Neuronal stem cell (in vitro differentiated cells): ENCODE data around the gene CHGA.

Experiments used
- DNase-seq: peaks from one replicate; pipeline ENCODE4 v3.0.0-alpha.2; 2013; ENCODE audit warnings: low spot score
- H2AFZ ChIP-seq: one replicate; pipeline ENCODE4 v1.6.1; 2013; ENCODE audit warnings: mild to moderate bottlenecking, low read length, inconsistent platforms
- H2AK5ac ChIP-seq: 2 replicates; pipeline ENCODE4 v1.6.1; 2013; ENCODE audit warnings: low read depth, mild to moderate bottlenecking, inconsistent platforms, low read length, moderate library complexity, mixed read lengths
- H2BK120ac ChIP-seq: 2 replicates; pipeline ENCODE4 v1.6.1; 2013; ENCODE audit warnings: low read depth, mild to moderate bottlenecking, inconsistent platforms, low read length, moderate library complexity, mixed read lengths
- H2BK12ac ChIP-seq: one replicate; pipeline ENCODE4 v1.6.1; 2013; ENCODE audit warnings: low read length, inconsistent platforms
- H2BK15ac ChIP-seq: 2 replicates; pipeline ENCODE4 v1.6.1; 2013; ENCODE audit warnings: mild to moderate bottlenecking, low read length, inconsistent platforms, mixed read lengths
- H2BK5ac ChIP-seq: one replicate; pipeline ENCODE4 v1.6.1; 2013; ENCODE audit warnings: inconsistent platforms, mild to moderate bottlenecking, low read length, moderate library complexity
- H3K14ac ChIP-seq: one replicate; pipeline ENCODE4 v1.6.1; 2013; ENCODE audit warnings: low read length, inconsistent platforms
- H3K18ac ChIP-seq: 2 replicates; pipeline ENCODE4 v1.6.1; 2013; ENCODE audit warnings: low read length, inconsistent platforms
- H3K23ac ChIP-seq: 2 replicates; pipeline ENCODE4 v1.6.1; 2013; ENCODE audit warnings: low read depth, mild to moderate bottlenecking, mixed read lengths, low read length, inconsistent platforms; ENCODE audit not compliant: poor library complexity
- H3K27ac ChIP-seq: replicated peaks from 3 replicates; pipeline ENCODE4 v1.5.1; 2013; ENCODE audit warnings: low read length, inconsistent platforms
- H3K27me3 ChIP-seq, 3 experiments: 2 replicates each; pipeline ENCODE4 v1.6.1; 2013; ENCODE audit warnings: low read length in 3 of 3, mild to moderate bottlenecking in 2 of 3, inconsistent platforms in 1 of 3, low read depth in 1 of 3, mixed read lengths in 1 of 3, moderate library complexity in 1 of 3; ENCODE audit not compliant: control insufficient read depth in 3 of 3, insufficient read depth in 3 of 3
- H3K36me3 ChIP-seq, 2 donors: replicated peaks in 1 of 2; 2 replicates each; pipeline ENCODE4 v1.6.1; 2013; ENCODE audit warnings: low read length in 2 of 2; ENCODE audit not compliant: control insufficient read depth in 2 of 2, insufficient read depth in 2 of 2
- H3K4ac ChIP-seq: 2 replicates; pipeline ENCODE4 v1.6.1; 2013; ENCODE audit warnings: inconsistent platforms, mild to moderate bottlenecking, low read length, moderate library complexity
- H3K4me1 ChIP-seq, 2 donors: 1 replicate in 1 of 2; 2 replicates in 1 of 2; pipeline ENCODE4 v1.6.1; 2013; ENCODE audit warnings: low read length in 2 of 2, low read depth in 1 of 2; ENCODE audit not compliant: control insufficient read depth in 2 of 2, insufficient read depth in 1 of 2
- H3K4me2 ChIP-seq: one replicate; pipeline ENCODE4 v1.6.1; 2013; ENCODE audit warnings: mild to moderate bottlenecking, low read length, inconsistent platforms; ENCODE audit not compliant: insufficient read depth, poor library complexity, severe bottlenecking
- H3K4me3 ChIP-seq, 2 donors: 2 replicates each; pipeline ENCODE4 v1.5.1; 2013; ENCODE audit warnings: low read length in 2 of 2, mild to moderate bottlenecking in 2 of 2, inconsistent platforms in 1 of 2, moderate library complexity in 1 of 2
- H3K79me1 ChIP-seq: one replicate; pipeline ENCODE4 v1.6.1; 2013; ENCODE audit warnings: low read depth, mild to moderate bottlenecking, inconsistent platforms, low read length, moderate library complexity
- H3K9ac ChIP-seq: one replicate; pipeline ENCODE4 v1.6.1; 2013; ENCODE audit warnings: mild to moderate bottlenecking, low read depth, low read length, inconsistent platforms; ENCODE audit not compliant: poor library complexity
- H3K9me3 ChIP-seq, 2 donors: replicated peaks in 1 of 2; 2 replicates each; pipeline versions ENCODE3 to v1.6.1; 2013; ENCODE audit warnings: low read length in 2 of 2, mild to moderate bottlenecking in 2 of 2, inconsistent platforms in 1 of 2, low read depth in 1 of 2, mixed read lengths in 1 of 2, moderate library complexity in 1 of 2; ENCODE audit not compliant: control insufficient read depth in 2 of 2, insufficient read depth in 1 of 2
- H4K8ac ChIP-seq: one replicate; pipeline ENCODE4 v1.6.1; 2013; ENCODE audit warnings: low read depth, mild to moderate bottlenecking, inconsistent platforms, low read length, moderate library complexity
- H4K91ac ChIP-seq: one replicate; pipeline ENCODE4 v1.6.1; 2013; ENCODE audit warnings: low read length, low read depth, mild to moderate bottlenecking, inconsistent platforms; ENCODE audit not compliant: poor library complexity
- WGBS, 2 donors: extraction: QIAGEN DNeasy Blood & Tissue Kit; methylation state at CpG; one replicate each; pipeline ENCODE4 v1.1.7; 2013; ENCODE audit warnings: missing lambda C conversion rate in 2 of 2, mixed read lengths in 1 of 2; ENCODE audit not compliant: insufficient read length in 2 of 2, insufficient replicate concordance in 1 of 2; ENCODE audit errors: extremely low coverage in 2 of 2; 5-methylcytosine and 5-hydroxymethylcytosine counted together

CHGA gene

DNA sequence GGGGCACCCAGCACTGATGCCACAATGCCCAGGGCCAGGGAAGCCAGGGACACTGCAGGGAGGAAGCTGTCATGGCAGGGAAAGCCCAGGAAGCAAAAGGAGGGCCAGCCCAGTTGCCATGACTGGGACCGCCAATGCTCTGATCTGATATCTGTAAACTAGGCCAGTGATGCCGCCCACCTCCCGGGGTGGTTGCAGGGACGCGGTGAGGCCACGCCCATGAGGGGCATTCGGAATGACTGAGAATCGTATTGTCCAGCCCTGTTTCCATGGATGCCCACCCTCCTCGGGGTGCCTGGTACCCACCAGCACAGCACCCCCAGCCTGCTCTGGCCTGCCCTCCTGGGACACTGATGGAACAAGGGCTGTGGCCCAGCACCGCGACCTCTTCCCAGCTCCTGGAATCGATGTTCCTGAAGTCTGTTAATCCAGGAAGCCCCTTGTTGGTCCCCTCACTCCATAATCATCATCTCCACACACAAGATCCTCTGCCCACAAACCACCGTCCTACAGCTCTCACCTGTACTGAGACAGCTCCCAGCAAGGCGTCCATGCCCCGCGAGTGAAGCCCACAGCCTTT lies 48.7 kb downstream of the CHGA start:
- Histone ChIP-seq H2AFZ (no peak overlapping the region), H3K14ac (no peak overlapping the region), H3K79me1 (peaks cover 2% of the 10 kb centered on the region), H2BK15ac (no peak overlapping the region), H4K91ac (no peak overlapping the region), H3K9me3 (peaks cover 0 to 7% of the 10 kb centered on the region in 2 donors), H3K4me2 (no peak overlapping the region), H2BK120ac (no peak overlapping the region), H2BK5ac (no peak overlapping the region), H3K18ac (no peak overlapping the region), H3K9ac (peak overlapping the region; percentile 36), H3K4me1 (no peaks in the 10 kb centered on the region), H3K4me3 (peak overlapping the region in 1 of 2 donors; percentile 53), H2BK12ac (no peak overlapping the region), H3K36me3 (no peaks in the 10 kb centered on the region), H4K8ac (no peak overlapping the region), H3K23ac (no peak overlapping the region), H3K27me3 (no peaks in the 10 kb centered on the region), H3K27ac (no peak overlapping the region), H2AK5ac (no peak overlapping the region), H3K4ac (no peak overlapping the region)
- DNase-seq: no peak
- WGBS, 2 donors: no CpG with 5 or more reads among the region's 16 CpGs

DNA sequence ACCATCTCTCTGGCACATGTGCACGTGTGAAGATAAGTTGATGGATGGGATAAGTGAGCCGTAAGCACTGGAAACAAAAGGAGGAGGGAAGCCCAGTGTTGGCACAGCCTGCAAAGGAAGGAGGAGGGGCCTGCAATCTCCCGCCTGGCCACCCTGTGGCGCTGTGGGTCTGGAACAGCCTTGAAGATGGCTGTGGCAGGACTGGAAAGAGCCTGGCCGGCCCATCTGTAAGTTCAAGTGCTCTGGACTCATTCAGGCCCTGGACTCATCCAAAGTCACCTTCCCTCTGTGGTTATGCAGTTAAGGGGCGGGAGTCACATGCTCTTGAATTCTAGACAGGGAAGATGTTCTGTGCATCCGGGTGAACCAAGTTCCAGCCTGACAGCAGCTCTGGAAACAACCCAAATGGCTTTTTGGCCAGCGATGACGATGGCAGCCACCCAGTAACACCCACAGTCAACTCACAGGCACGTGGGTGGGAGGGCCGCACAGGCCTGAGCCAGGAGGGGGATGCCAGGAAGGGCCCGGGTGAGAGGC lies 50.4 kb downstream of the CHGA start:
- Histone ChIP-seq H3K23ac (no peak overlapping the region), H2BK15ac (no peak overlapping the region), H3K4me3 (no peak overlapping the region), H3K4me1 (no peaks in the 10 kb centered on the region), H4K91ac (no peak overlapping the region), H3K14ac (no peak overlapping the region), H4K8ac (no peak overlapping the region), H2BK120ac (no peak overlapping the region), H3K4me2 (no peak overlapping the region), H2BK12ac (no peak overlapping the region), H3K79me1 (peaks cover 2% of the 10 kb centered on the region), H3K27ac (no peak overlapping the region), H3K9me3 (peaks cover 0 to 16% of the 10 kb centered on the region in 2 donors), H3K4ac (no peak overlapping the region), H3K9ac (no peak overlapping the region), H2AK5ac (peak overlapping the region; percentile 25), H3K18ac (no peak overlapping the region), H3K27me3 (no peaks in the 10 kb centered on the region), H2BK5ac (no peak overlapping the region), H2AFZ (no peak overlapping the region), H3K36me3 (no peaks in the 10 kb centered on the region)
- whole genome bisulfite sequencing, 2 donors: no CpG with 5 or more reads among the region's 12 CpGs
- peak; percentile 32 for DNase-seq

DNA sequence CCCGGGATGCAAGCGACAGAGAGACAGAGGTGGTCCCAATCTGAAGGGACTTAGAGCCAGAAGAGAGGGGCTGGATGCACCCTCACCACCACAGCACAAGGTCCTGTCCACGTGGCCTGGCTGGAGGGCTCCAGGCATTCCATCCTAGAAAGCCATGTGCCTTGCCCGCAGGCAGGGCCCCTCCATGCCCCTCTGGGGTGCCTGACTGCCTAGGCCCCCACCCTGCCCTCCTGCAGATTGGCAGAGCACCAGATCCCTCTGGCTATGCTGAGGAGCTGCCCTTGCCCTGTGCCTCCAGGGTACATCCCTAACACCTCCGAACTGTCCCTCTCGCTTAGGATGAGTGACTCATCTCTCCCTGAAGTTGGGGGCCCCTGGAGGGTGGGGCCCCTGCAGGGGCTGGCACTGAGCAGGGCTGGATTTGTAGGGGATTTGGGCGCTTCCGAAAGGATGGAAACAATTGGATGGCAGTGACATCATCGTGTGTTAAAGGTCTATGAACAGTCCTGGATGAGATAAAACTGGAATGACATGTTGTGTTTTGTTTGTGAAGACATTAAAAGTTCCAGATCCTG lies 50.9 kb downstream of the CHGA start:
- Histone ChIP-seq H3K4me1 (no peaks in the 10 kb centered on the region), H2BK5ac (no peak overlapping the region), H3K18ac (no peak overlapping the region), H4K8ac (no peak overlapping the region), H2AFZ (no peak overlapping the region), H3K9ac (no peak overlapping the region), H3K23ac (no peak overlapping the region), H4K91ac (no peak overlapping the region), H3K36me3 (no peaks in the 10 kb centered on the region), H3K14ac (no peak overlapping the region), H3K4ac (no peak overlapping the region), H3K4me3 (no peak overlapping the region), H3K9me3 (peaks cover 4 to 22% of the 10 kb centered on the region in 2 donors), H2BK120ac (no peak overlapping the region), H2BK15ac (no peak overlapping the region), H3K27me3 (no peaks in the 10 kb centered on the region), H3K4me2 (no peak overlapping the region), H3K27ac (no peak overlapping the region), H3K79me1 (peaks cover 2% of the 10 kb centered on the region), H2BK12ac (no peak overlapping the region), H2AK5ac (no peak overlapping the region)
- DNase-seq: no peak
- no CpG with 5 or more reads among the region's 9 CpGs for WGBS, 2 donors

DNA sequence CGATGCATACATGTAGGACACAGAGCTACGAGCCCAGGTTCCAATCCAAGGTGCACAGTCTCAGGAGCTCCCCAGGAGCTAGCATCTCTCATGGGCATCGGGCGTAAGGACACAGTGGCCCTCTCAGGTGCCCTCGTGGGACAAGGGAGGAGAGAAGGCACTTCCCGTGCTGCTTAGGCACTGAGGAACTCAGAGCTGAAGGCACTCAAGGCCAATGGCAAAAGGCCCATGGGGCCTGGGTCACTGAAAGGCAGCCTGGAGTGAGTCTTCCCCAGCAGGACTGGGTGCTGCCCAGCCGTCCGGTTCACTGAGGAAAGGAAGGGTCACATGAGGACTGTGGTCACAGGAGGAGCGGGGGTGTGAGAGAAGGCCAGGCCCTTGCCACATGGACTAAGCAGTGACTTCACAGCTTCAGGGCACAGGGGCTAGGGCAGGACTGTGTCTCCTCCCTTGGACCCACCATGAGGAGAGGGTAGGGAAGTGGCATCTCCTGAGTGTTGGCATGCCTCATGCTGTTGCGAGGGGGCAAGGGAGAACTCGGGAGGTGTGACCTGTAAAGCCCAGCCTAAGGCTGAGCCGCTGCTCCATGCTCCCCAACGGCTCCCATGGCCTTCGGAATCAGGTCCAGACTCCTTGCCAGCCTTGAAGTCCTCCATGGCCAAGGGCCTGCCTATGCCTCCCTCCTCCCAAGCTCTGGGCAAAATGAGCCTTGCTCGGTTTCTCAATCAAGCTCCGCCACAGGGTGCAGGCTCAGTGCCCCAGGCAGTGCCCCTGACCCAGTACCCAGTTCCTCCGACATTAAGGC lies 51.8 kb downstream of the CHGA start:
- WGBS, 2 donors: no CpG with 5 or more reads among the region's 17 CpGs
- Histone ChIP-seq H2BK12ac (no peak overlapping the region), H3K4ac (no peak overlapping the region), H3K4me2 (no peak overlapping the region), H2BK15ac (no peak overlapping the region), H3K27me3 (no peaks in the 10 kb centered on the region), H3K79me1 (peaks cover 2% of the 10 kb centered on the region), H3K14ac (no peak overlapping the region), H3K4me3 (no peak overlapping the region), H2BK120ac (no peak overlapping the region), H3K36me3 (no peaks in the 10 kb centered on the region), H4K91ac (peak overlapping the region; percentile 34), H2AFZ (no peak overlapping the region), H3K4me1 (no peaks in the 10 kb centered on the region), H4K8ac (no peak overlapping the region), H3K9me3 (peaks cover 4 to 26% of the 10 kb centered on the region in 2 donors), H3K9ac (no peak overlapping the region), H3K27ac (no peak overlapping the region), H2BK5ac (no peak overlapping the region), H2AK5ac (no peak overlapping the region), H3K18ac (no peak overlapping the region), H3K23ac (no peak overlapping the region)
- DNase-seq: no peak
